SK-N-SH treated with all-trans-retinoic acid at 6 μM for 48 hours (cell line): ENCODE data around the gene AKAP13.
A peak's percentile ranks its signal among the peaks of the same experiment; 100 is the strongest.

ENCODE experiments used
- ATAC-seq: fragments of 200-7000 bp; cut with Tn5 transposase; 3 replicates; pipeline ENCODE4 v1.9.1; 2020; ENCODE audit warnings: mild to moderate bottlenecking, moderate library complexity
- ARNTL ChIP-seq: fragments of 450-650 bp; formaldehyde crosslinking; IDR thresholded peaks from 2 replicates; pipeline ENCODE4 v1.5.0; 2020; ENCODE audit warnings: low read depth, mild to moderate bottlenecking, moderate library complexity, borderline replicate concordance
- CREB5 ChIP-seq: fragments of 250-450 bp; sonication (Bioruptor Pico); IDR thresholded peaks from 2 replicates; pipeline ENCODE4 v1.5.1; 2020; ENCODE audit warnings: low read depth, mild to moderate bottlenecking, moderate library complexity
- CSDC2 ChIP-seq: fragments of 250-450 bp; sonication (Bioruptor Pico); IDR thresholded peaks from 2 replicates; pipeline ENCODE4 v1.5.0; 2020; ENCODE audit warnings: mild to moderate bottlenecking, moderate library complexity
- CSRNP3 ChIP-seq: fragments of 250-450 bp; sonication (Bioruptor Pico); IDR thresholded peaks from 2 replicates; pipeline ENCODE4 v1.5.1; 2021; ENCODE audit warnings: mild to moderate bottlenecking, moderate library complexity
- ESRRG ChIP-seq: fragments of 250-450 bp; sonication (Bioruptor Pico); IDR thresholded peaks from 2 replicates; pipeline ENCODE4 v1.6.1; 2021; ENCODE audit warnings: mild to moderate bottlenecking
- GLIS3 ChIP-seq: fragments of 250-450 bp; sonication (Bioruptor Pico); IDR thresholded peaks from 2 replicates; pipeline ENCODE4 v1.5.0; 2020; ENCODE audit warnings: mild to moderate bottlenecking, moderate library complexity
- ISL1 ChIP-seq: fragments of 250-450 bp; sonication (Bioruptor Pico); IDR thresholded peaks from 2 replicates; pipeline ENCODE4 v2.1.2; 2022; ENCODE audit warnings: mild to moderate bottlenecking, moderate library complexity
- OSR1 ChIP-seq: fragments of 250-450 bp; sonication (Bioruptor Pico); IDR thresholded peaks from 2 replicates; pipeline ENCODE4 v1.8.0; 2022; ENCODE audit warnings: moderate library complexity, mild to moderate bottlenecking, inconsistent platforms
- PATZ1 ChIP-seq: fragments of 250-450 bp; sonication (Bioruptor Pico); IDR thresholded peaks from 2 replicates; pipeline ENCODE4 v1.8.0; 2020; ENCODE audit warnings: mild to moderate bottlenecking, moderate library complexity, borderline replicate concordance
- POU6F1 ChIP-seq: fragments of 250-450 bp; sonication (Bioruptor Pico); IDR thresholded peaks from 2 replicates; pipeline ENCODE4 v1.8.0; 2021; ENCODE audit warnings: low read depth, mild to moderate bottlenecking, moderate library complexity, borderline replicate concordance
- PPARA ChIP-seq: fragments of 250-450 bp; sonication (Bioruptor Pico); IDR thresholded peaks from 2 replicates; pipeline ENCODE4 v1.5.0; 2020; ENCODE audit warnings: mild to moderate bottlenecking, borderline replicate concordance
- RARB ChIP-seq: fragments of 250-450 bp; sonication (Bioruptor Pico); IDR thresholded peaks from 2 replicates; pipeline ENCODE4 v1.8.0; 2021; ENCODE audit warnings: mild to moderate bottlenecking, moderate library complexity
- SNAI2 ChIP-seq: fragments of 250-450 bp; sonication (Bioruptor Pico); IDR thresholded peaks from 2 replicates; pipeline ENCODE4 v1.5.0; 2020; ENCODE audit warnings: mild to moderate bottlenecking, moderate library complexity
- TCF4 ChIP-seq: fragments of 250-450 bp; sonication (Bioruptor Pico); IDR thresholded peaks from 2 replicates; pipeline ENCODE4 v1.8.0; 2021; ENCODE audit warnings: mild to moderate bottlenecking, moderate library complexity, borderline replicate concordance
- TOX ChIP-seq: fragments of 250-450 bp; sonication (Bioruptor Pico); IDR thresholded peaks from 2 replicates; pipeline ENCODE4 v1.8.0; 2021; ENCODE audit warnings: mild to moderate bottlenecking, moderate library complexity, borderline replicate concordance
- TSHZ2 ChIP-seq: fragments of 250-450 bp; sonication (Bioruptor Pico); IDR thresholded peaks from 2 replicates; pipeline ENCODE4 v1.5.0; 2020; ENCODE audit warnings: mild to moderate bottlenecking, moderate library complexity
- ZC3H10 ChIP-seq: fragments of 250-450 bp; sonication (Bioruptor Pico); IDR thresholded peaks from 2 replicates; pipeline ENCODE4 v1.5.1; 2021; ENCODE audit warnings: mild to moderate bottlenecking, moderate library complexity
- ZFP3 ChIP-seq: fragments of 250-450 bp; sonication (Bioruptor Pico); IDR thresholded peaks from 2 replicates; pipeline ENCODE4 v1.5.0; 2020; ENCODE audit warnings: mild to moderate bottlenecking, moderate library complexity
- ZFP30 ChIP-seq: fragments of 450-650 bp; formaldehyde crosslinking; IDR thresholded peaks from 2 replicates; pipeline ENCODE4 v1.5.0; 2022; ENCODE audit warnings: mild to moderate bottlenecking, moderate library complexity
- ZNF565 ChIP-seq: fragments of 450-650 bp; formaldehyde crosslinking; conservative IDR thresholded peaks from 2 replicates; pipeline ENCODE4 v1.5.0; 2020; ENCODE audit warnings: low read depth, mild to moderate bottlenecking, moderate library complexity
- ZNF70 ChIP-seq: fragments of 450-650 bp; formaldehyde crosslinking; IDR thresholded peaks from 2 replicates; pipeline ENCODE4 v1.5.0; 2020; ENCODE audit warnings: mild to moderate bottlenecking, moderate library complexity
- ZNF8 ChIP-seq: fragments of 450-650 bp; formaldehyde crosslinking; IDR thresholded peaks from 2 replicates; pipeline ENCODE4 v1.5.0; 2020; ENCODE audit warnings: mild to moderate bottlenecking, moderate library complexity

The AKAP13 gene

GRCh38 chr15:85598219-85598618 lies 217.8 kb downstream of the AKAP13 start (continued):
- no peak for TF ChIP-seq RARB (CRISPR knock-in tag)
- TF ChIP-seq CSDC2, result no peak
- no peak for TF ChIP-seq CREB5

- TF ChIP-seq ZNF8, result no peak
- TF ChIP-seq TSHZ2 (CRISPR knock-in tag), result peak; percentile 69
- TF ChIP-seq, all 23 proteins: peak for 1
- peak; percentile 39; the same call in 2 of the 3 replicates for ATAC-seq
Measured at GRCh38 chr15:85598718-85599398, 218.5 kb downstream of the AKAP13 start.

GRCh38 chr15:85600001-85600400 lies 219.6 kb downstream of the AKAP13 start:
- no peak for TF ChIP-seq ZNF565 (CRISPR knock-in tag)
- TF ChIP-seq RARB (CRISPR knock-in tag), result no peak
- TF ChIP-seq PPARA, result no peak
- TF ChIP-seq ZNF70 (CRISPR knock-in tag), result no peak
- TF ChIP-seq OSR1 (CRISPR knock-in tag), result no peak
- no peak for TF ChIP-seq ZNF8
- TF ChIP-seq ZFP30 (CRISPR knock-in tag), result no peak
- no peak for TF ChIP-seq POU6F1
- no peak for TF ChIP-seq CSDC2
- TF ChIP-seq ARNTL (CRISPR knock-in tag), result no peak
- TF ChIP-seq CSRNP3 (CRISPR knock-in tag), result no peak
- TF ChIP-seq ZC3H10 (CRISPR knock-in tag), result no peak
- no peak for TF ChIP-seq GLIS3 (CRISPR knock-in tag)
- TF ChIP-seq ISL1 (CRISPR knock-in tag), result no peak
- no peak for TF ChIP-seq CREB5
- no peak for TF ChIP-seq TCF4 (CRISPR knock-in tag)
- ATAC-seq, result no peak

GRCh38 chr15:85603160-85603559 lies 222.8 kb downstream of the AKAP13 start:
- no peak for ATAC-seq
- TF ChIP-seq ZFP3 (CRISPR knock-in tag) (no peak), ZNF8 (no peak), CREB5 (no peak), SNAI2 (no peak), PPARA (no peak), ZC3H10 (CRISPR knock-in tag) (no peak), ARNTL (CRISPR knock-in tag) (no peak), CSDC2 (no peak), RARB (CRISPR knock-in tag) (no peak), OSR1 (CRISPR knock-in tag) (no peak), ZFP30 (CRISPR knock-in tag) (no peak), PATZ1 (CRISPR knock-in tag) (no peak), ESRRG (CRISPR knock-in tag) (no peak), GLIS3 (CRISPR knock-in tag) (no peak), CSRNP3 (CRISPR knock-in tag) (no peak), ZNF70 (CRISPR knock-in tag) (no peak), TOX (CRISPR knock-in tag) (no peak)
